Measurements from ENCODE around the gene RABEP1. TPM values are rescaled to one million over a fixed set of nuclear protein-coding genes. Genes with fewer than 3 reads are reported as not detected.

RABEP1 gene
- total RNA-seq, 2 experiments from 2014 or later: 39.2 to 42.0 TPM

- no peak overlapping the region for H3K27ac Mint-ChIP-seq
- H3K4me1 Mint-ChIP-seq: no peaks in the 10 kb centered on the region
- DNase-seq (no peak), ATAC-seq (ENCODE audit: low read depth) (no peak)
- H3K9me3 Mint-ChIP-seq: no peaks in the 10 kb centered on the region
- no peak overlapping the region for H3K4me3 Mint-ChIP-seq
- H3K27me3 Mint-ChIP-seq: no peaks in the 10 kb centered on the region
- POLR2A ChIA-PET: interaction anchor here (0.7 kb wide), 1 partner anchor 47 kb away, joined by 4 read pairs; no protein-coding TSS in a partner anchor
- H3K36me3 Mint-ChIP-seq: peaks cover 40% of the 10 kb centered on the region
Observed at GRCh38 chr17:5381542-5381941, 99.5 kb downstream of the RABEP1 start.

DNA sequence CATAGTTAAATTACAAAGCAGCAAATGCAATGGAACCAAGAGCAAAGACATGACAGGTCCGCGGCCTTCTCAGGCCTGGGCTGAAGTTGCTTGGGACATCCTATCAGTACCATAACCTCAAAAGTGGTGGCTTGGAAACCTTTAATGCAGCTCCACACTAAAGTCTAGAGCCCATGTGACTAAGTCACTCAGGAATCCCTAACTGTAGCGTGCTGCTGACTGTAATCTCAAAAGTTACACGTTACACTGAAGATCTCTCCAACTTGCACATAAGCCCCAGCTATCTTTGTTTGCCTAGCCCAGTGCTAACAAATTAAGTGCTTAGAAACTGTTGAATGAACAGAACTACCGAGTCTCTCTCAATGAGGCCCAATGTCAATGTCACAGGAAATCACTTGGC lies 109.6 kb downstream of the RABEP1 start:
- Mint-ChIP-seq H3K36me3 (peaks cover 34% of the 10 kb centered on the region), H3K27ac (no peak overlapping the region), H3K4me3 (no peak overlapping the region), H3K27me3 (no peaks in the 10 kb centered on the region), H3K9me3 (no peaks in the 10 kb centered on the region), H3K4me1 (peaks cover 7% of the 10 kb centered on the region)
- POLR2A ChIA-PET: no interaction called here
- ATAC-seq (ENCODE audit: low read depth) (no peak), DNase-seq (no peak)

- H3K27me3 Mint-ChIP-seq: no peaks in the 10 kb centered on the region
- no peak overlapping the region for H3K27ac Mint-ChIP-seq
- DNase-seq: no peak
- POLR2A ChIA-PET: no interaction called here
- H3K36me3 Mint-ChIP-seq: peaks cover 41% of the 10 kb centered on the region
- H3K4me1 Mint-ChIP-seq: peaks cover 3% of the 10 kb centered on the region
- ATAC-seq (ENCODE audit: low read depth): no peak
- H3K9me3 Mint-ChIP-seq: no peaks in the 10 kb centered on the region
- H3K4me3 Mint-ChIP-seq: no peak overlapping the region
Observed at GRCh38 chr17:5396612-5397011, 114.5 kb downstream of the RABEP1 start.

DNA sequence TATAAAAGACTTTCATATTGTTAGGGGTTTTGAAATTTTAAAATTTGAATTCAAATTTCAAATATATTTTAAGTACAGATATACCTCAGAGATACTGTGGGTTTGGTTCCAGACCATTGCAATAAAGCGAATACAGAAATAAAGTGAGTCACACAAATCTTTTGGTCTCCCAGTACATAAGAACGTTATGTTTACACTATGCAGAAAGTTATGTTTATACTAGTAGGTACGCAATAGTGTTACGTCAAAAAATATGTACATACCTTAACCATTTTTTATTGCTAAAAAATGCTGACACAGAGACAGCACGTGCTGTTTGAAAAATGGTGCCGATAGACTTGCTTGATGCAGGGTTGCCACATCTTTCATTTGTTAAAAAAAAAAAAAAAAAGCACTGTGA lies 117.7 kb downstream of the RABEP1 start:
- no peak overlapping the region for H3K4me3 Mint-ChIP-seq
- peaks cover 1% of the 10 kb centered on the region for H3K4me1 Mint-ChIP-seq
- H3K27me3 Mint-ChIP-seq: no peaks in the 10 kb centered on the region
- H3K27ac Mint-ChIP-seq: no peak overlapping the region
- ATAC-seq (ENCODE audit: low read depth): no peak
- POLR2A ChIA-PET: no interaction called here
- no peak for DNase-seq
- no peaks in the 10 kb centered on the region for H3K9me3 Mint-ChIP-seq
- H3K36me3 Mint-ChIP-seq: peaks cover 36% of the 10 kb centered on the region

GRCh38 chr17:5405400-5405799 lies 123.3 kb downstream of the RABEP1 start:
- H3K4me1 Mint-ChIP-seq: peaks cover 5% of the 10 kb centered on the region
- POLR2A ChIA-PET: interaction anchor here (0.8 to 1.3 kb wide), 2 partner anchors 10 to 34 kb away, joined by 4 to 5 read pairs; partner anchors contain the start of gene C1QBP
- no peak for DNase-seq
- no peak overlapping the region for H3K4me3 Mint-ChIP-seq
- H3K36me3 Mint-ChIP-seq: peaks cover 31% of the 10 kb centered on the region
- no peaks in the 10 kb centered on the region for H3K9me3 Mint-ChIP-seq
- H3K27me3 Mint-ChIP-seq: no peaks in the 10 kb centered on the region
- no peak overlapping the region for H3K27ac Mint-ChIP-seq
- no peak for ATAC-seq (ENCODE audit: low read depth)

GRCh38 chr17:5408186-5408585 lies 126.1 kb downstream of the RABEP1 start:
- Mint-ChIP-seq H3K27me3 (no peaks in the 10 kb centered on the region), H3K9me3 (no peaks in the 10 kb centered on the region), H3K4me3 (no peak overlapping the region), H3K4me1 (peaks cover 10% of the 10 kb centered on the region), H3K36me3 (peaks cover 36% of the 10 kb centered on the region), H3K27ac (no peak overlapping the region)
- POLR2A ChIA-PET: no interaction called here
- ATAC-seq (ENCODE audit: low read depth) (no peak), DNase-seq (no peak)

DNA sequence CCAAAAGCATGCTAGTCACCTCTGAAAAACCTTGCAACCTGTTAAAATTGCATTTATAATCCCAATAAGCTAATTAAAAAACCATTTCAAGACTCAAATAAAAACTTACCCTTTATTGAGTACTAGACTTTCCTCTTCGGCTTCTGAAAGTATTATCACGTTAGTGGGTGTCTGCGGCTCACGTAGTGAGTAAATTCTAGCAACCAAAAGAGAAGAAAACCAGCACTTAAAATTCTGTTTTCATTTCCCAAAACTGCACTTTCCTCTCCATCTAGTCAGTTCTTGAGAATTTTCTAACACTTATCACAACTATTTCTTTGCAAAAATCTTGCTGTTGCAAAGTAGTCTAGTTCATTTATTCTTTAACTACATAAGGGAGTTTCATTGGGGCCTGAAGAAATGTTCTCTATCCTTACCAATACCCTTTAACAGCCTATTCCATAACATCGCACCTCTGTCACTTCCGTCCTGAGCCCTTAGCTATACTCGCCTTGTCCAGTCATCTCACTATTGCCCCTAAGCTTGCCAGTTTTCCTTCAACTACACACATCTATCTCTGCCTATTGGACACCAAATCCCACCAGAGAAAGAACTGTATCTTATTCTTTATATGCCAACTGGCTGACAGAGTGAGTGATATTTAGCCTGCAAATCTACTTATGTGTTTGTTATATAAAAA lies 128.6 kb downstream of the RABEP1 start:
- Mint-ChIP-seq H3K4me1 (peaks cover 10% of the 10 kb centered on the region), H3K4me3 (no peak overlapping the region)
- POLR2A ChIA-PET: interaction anchor here (1.0 kb wide), 1 partner anchor 9 kb away, joined by 4 read pairs; the partner anchor contains the start of genes NUP88 and RPAIN

GRCh38 chr17:5413682-5414081 lies 131.6 kb downstream of the RABEP1 start:
- peaks cover 19% of the 10 kb centered on the region for H3K4me1 Mint-ChIP-seq
- POLR2A ChIA-PET: interaction anchor here (0.9 kb wide), 1 partner anchor 25 kb away, joined by 3 read pairs; the partner anchor contains the start of gene C1QBP
- H3K27ac Mint-ChIP-seq: no peak overlapping the region
- no peak for ATAC-seq (ENCODE audit: low read depth)
- no peak overlapping the region for H3K4me3 Mint-ChIP-seq
- H3K9me3 Mint-ChIP-seq: no peaks in the 10 kb centered on the region
- no peak for DNase-seq
- H3K36me3 Mint-ChIP-seq: peaks cover 26% of the 10 kb centered on the region
- H3K27me3 Mint-ChIP-seq: no peaks in the 10 kb centered on the region

More for the DNA sequence above, 128.6 kb downstream of the RABEP1 start:
- no peak for DNase-seq
- H3K36me3 Mint-ChIP-seq: peaks cover 24% of the 10 kb centered on the region
- no peaks in the 10 kb centered on the region for H3K9me3 Mint-ChIP-seq
- H3K27me3 Mint-ChIP-seq: no peaks in the 10 kb centered on the region
- peak overlapping the region; percentile 21 for H3K27ac Mint-ChIP-seq
- ATAC-seq (ENCODE audit: low read depth): no peak

DNA sequence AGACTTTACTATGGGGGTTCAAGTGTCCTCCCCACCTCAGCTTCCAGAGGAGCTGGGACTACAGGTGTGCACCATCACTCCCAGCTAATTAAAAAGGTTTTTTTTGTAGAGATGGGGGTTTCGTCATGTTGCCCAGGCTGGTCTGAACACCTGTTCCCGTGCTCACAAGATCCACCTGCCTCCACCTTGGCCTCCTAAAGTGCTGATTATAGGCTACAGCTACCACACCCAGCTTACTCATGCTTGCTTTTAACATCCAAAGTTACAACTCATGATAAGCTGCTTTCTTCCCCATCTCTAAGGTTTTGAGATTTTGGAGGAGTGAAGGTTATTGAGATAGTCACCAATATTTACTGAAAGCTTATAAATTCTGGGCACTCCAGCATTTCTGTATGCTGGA lies 134.8 kb downstream of the RABEP1 start:
- peaks cover 17% of the 10 kb centered on the region for H3K36me3 Mint-ChIP-seq
- POLR2A ChIA-PET: interaction anchor here (1.3 kb wide), 1 partner anchor 70 kb away, joined by 5 read pairs; the partner anchor contains the start of genes DERL2 and MIS12

DNA sequence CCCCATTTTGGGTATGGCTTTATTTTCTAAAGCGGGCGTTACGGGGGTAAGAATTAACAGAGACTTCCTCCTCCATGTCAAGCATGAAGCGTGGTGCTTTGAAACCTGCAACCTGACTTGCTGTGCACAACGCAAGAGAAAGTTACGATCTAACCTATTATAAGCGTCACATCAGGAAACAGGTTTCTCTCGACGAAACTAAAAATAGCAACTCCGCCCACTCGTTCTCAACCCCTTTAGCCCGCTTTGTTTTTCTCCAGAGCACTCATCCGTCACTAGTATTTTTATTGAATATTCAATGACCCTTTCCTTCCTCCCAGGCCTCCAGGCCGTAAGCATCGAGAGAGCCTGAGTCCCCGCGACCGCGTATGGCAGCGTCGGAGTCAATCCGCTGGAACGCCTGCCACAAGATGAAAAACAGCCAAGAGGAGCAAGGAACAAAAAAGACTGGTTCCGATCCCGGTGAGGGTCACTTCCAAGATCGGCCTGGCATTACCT lies 136.8 kb downstream of the RABEP1 start:
- Mint-ChIP-seq H3K9me3 (no peaks in the 10 kb centered on the region), H3K4me1 (peaks cover 25% of the 10 kb centered on the region)

More for the DNA sequence above, 134.8 kb downstream of the RABEP1 start:
- ATAC-seq (ENCODE audit: low read depth): no peak
- Mint-ChIP-seq H3K4me3 (peak overlapping the region; percentile 64), H3K9me3 (no peaks in the 10 kb centered on the region), H3K27ac (peak overlapping the region; percentile 21), H3K27me3 (no peaks in the 10 kb centered on the region), H3K4me1 (peaks cover 26% of the 10 kb centered on the region)
- DNase-seq: no peak

GRCh38 chr17:5419356-5419958 lies 137.4 kb downstream of the RABEP1 start, which contains the start of gene NUP88:
NUP88 (minus strand) TSS chr17:5419662; CDS start chr17:5419650, 12 bp downstream.
- POLR2A ChIA-PET: interaction anchor here (0.6 to 2.0 kb wide), 12 partner anchors 9 to 1276 kb away, joined by 3 to 21 read pairs (median 4); partner anchors contain the start of genes C1QBP, CYB5D2, DERL2 and MIS12
- no peaks in the 10 kb centered on the region for H3K9me3 Mint-ChIP-seq
- DNase-seq (peak; percentile 94), ATAC-seq (ENCODE audit: low read depth) (peak; percentile 97)
- peak within 1 kb of the TSS; percentile 100 for H3K4me3 Mint-ChIP-seq
- H3K27me3 Mint-ChIP-seq: no peaks in the 10 kb centered on the region
- peak within 1 kb of the TSS; percentile 99 for H3K27ac Mint-ChIP-seq
- peaks cover 17% of the 10 kb centered on the region for H3K36me3 Mint-ChIP-seq
- peaks cover 25% of the 10 kb centered on the region for H3K4me1 Mint-ChIP-seq

More for the DNA sequence above, 136.8 kb downstream of the RABEP1 start:
- Mint-ChIP-seq H3K27me3 (no peaks in the 10 kb centered on the region), H3K27ac (peak overlapping the region; percentile 99), H3K36me3 (peaks cover 17% of the 10 kb centered on the region), H3K4me3 (peak overlapping the region; percentile 100)
- POLR2A ChIA-PET: interaction anchor here (1.0 to 2.0 kb wide), 9 partner anchors 8 to 1276 kb away, joined by 3 to 21 read pairs (median 4); partner anchors contain the start of genes C1QBP, CYB5D2, DERL2 and MIS12
- ATAC-seq (ENCODE audit: low read depth) (peak; percentile 10), DNase-seq (no peak)

- POLR2A ChIA-PET: interaction anchor here (0.6 to 2.0 kb wide), 12 partner anchors 9 to 1277 kb away, joined by 3 to 21 read pairs (median 4); partner anchors contain the start of genes C1QBP, CYB5D2, DERL2 and MIS12
- peaks cover 28% of the 10 kb centered on the region for H3K4me1 Mint-ChIP-seq
- no peaks in the 10 kb centered on the region for H3K27me3 Mint-ChIP-seq
- ATAC-seq (ENCODE audit: low read depth) (peak; percentile 66), DNase-seq (peak; percentile 87)
- peaks cover 16% of the 10 kb centered on the region for H3K36me3 Mint-ChIP-seq
- H3K27ac Mint-ChIP-seq: peak within 1 kb of the TSS; percentile 99
- peak within 1 kb of the TSS; percentile 100 for H3K4me3 Mint-ChIP-seq
- H3K9me3 Mint-ChIP-seq: no peaks in the 10 kb centered on the region
Observed at GRCh38 chr17:5419959-5420653, 138.0 kb downstream of the RABEP1 start, which contains the start of gene RPAIN. RPAIN (plus strand) TSS chr17:5420182; CDS start chr17:5420211, 29 bp downstream.

Data from activated naive CD8-positive, alpha-beta T cell treated with anti-CD3 and anti-CD28 coated beads, Interleukin-2, amount 10 ng/mL, durations not matched to agents 7 days and 5 days (primary cell).